SK-N-SH (cell line): ENCODE data around the gene ELAPOR1.

Experiments
- FOSL2 ChIP-seq: IDR thresholded peaks from 2 replicates; pipeline ENCODE4 v1.4.0; 2012; ENCODE audit warnings: low read depth, mild to moderate bottlenecking, moderate library complexity, borderline replicate concordance
- FOXM1 ChIP-seq: IDR thresholded peaks from 2 replicates; pipeline ENCODE4 v1.4.0; 2012; ENCODE audit warnings: low read depth, mild to moderate bottlenecking
- GABPA ChIP-seq: IDR thresholded peaks from 2 replicates; pipeline ENCODE4 v1.4.0; 2012; ENCODE audit warnings: low read depth, mild to moderate bottlenecking
- GATA2 ChIP-seq: sonication (generic); formaldehyde crosslinking; IDR thresholded peaks from 2 replicates; pipeline ENCODE4 v1.5.0; 2020; ENCODE audit warnings: mild to moderate bottlenecking, missing genetic modification reagents
- NRF1 ChIP-seq: IDR thresholded peaks from 2 replicates; pipeline ENCODE4 v1.6.1; 2012; ENCODE audit warnings: low read depth, mild to moderate bottlenecking, low read length
- POLR2AphosphoS5 ChIP-seq: IDR thresholded peaks from 2 replicates; pipeline ENCODE4 v1.6.1; 2012; ENCODE audit warnings: low read depth, low read length
- RAD21 ChIP-seq: IDR thresholded peaks from 2 replicates; pipeline ENCODE4 v1.6.1; 2012; ENCODE audit warnings: mild to moderate bottlenecking, low read length
- TAF1 ChIP-seq: IDR thresholded peaks from 2 replicates; pipeline ENCODE4 v1.6.1; 2012; ENCODE audit warnings: low read depth, mild to moderate bottlenecking, low read length, moderate library complexity, borderline replicate concordance
- TCF12 ChIP-seq: IDR thresholded peaks from 2 replicates; pipeline ENCODE4 v1.4.0; 2012
- TEAD4 ChIP-seq: IDR thresholded peaks from 2 replicates; pipeline ENCODE4 v1.4.0; 2012; ENCODE audit warnings: mild to moderate bottlenecking, borderline replicate concordance; ENCODE audit not compliant: insufficient read depth
- YY1 ChIP-seq: IDR thresholded peaks from 2 replicates; pipeline ENCODE4 v1.4.0; 2012; ENCODE audit warnings: low read depth, mild to moderate bottlenecking
- TF ChIP-seq, protein P1 (sequence below): IDR thresholded peaks from 2 replicates; pipeline ENCODE4 v1.4.0; 2012; ENCODE audit warnings: low read depth
- TF ChIP-seq, protein P2 (sequence below): fragments of 200-600 bp; sonication (generic); IDR thresholded peaks from 2 replicates; pipeline ENCODE4 v1.6.1; 2017; ENCODE audit warnings: antibody characterized with exemption, mild to moderate bottlenecking, moderate library complexity
- TF ChIP-seq, protein P3 (sequence below): IDR thresholded peaks from 2 replicates; pipeline ENCODE4 v1.4.0; 2012; ENCODE audit warnings: low read depth, borderline replicate concordance

DNA sequence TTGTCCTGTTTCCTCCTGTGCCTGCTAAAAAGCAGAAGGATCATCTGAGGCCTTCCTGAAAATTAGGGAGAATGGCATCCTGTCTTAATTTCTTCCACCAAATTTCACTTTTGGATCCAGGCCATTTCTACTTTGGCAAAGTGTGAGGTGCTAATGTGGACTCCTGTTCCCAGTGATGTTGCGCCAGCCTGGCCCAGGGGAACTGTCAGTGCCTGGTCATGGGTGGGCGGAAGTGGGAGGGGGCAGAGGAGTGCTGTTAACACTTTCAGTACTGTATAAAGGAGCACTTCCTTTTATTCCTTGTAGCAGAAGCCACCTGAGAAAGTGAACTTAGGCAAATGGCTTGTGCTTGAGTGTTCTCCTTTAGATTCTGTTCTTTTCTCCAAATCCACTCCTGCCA, 19.9 kb downstream of the ELAPOR1 start:
- TF ChIP-seq, protein P1, sequence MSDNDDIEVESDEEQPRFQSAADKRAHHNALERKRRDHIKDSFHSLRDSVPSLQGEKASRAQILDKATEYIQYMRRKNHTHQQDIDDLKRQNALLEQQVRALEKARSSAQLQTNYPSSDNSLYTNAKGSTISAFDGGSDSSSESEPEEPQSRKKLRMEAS = no peak
- TF ChIP-seq, protein P2, sequence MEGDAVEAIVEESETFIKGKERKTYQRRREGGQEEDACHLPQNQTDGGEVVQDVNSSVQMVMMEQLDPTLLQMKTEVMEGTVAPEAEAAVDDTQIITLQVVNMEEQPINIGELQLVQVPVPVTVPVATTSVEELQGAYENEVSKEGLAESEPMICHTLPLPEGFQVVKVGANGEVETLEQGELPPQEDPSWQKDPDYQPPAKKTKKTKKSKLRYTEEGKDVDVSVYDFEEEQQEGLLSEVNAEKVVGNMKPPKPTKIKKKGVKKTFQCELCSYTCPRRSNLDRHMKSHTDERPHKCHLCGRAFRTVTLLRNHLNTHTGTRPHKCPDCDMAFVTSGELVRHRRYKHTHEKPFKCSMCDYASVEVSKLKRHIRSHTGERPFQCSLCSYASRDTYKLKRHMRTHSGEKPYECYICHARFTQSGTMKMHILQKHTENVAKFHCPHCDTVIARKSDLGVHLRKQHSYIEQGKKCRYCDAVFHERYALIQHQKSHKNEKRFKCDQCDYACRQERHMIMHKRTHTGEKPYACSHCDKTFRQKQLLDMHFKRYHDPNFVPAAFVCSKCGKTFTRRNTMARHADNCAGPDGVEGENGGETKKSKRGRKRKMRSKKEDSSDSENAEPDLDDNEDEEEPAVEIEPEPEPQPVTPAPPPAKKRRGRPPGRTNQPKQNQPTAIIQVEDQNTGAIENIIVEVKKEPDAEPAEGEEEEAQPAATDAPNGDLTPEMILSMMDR = no peak
- no peak for TF ChIP-seq TCF12
- no peak for TF ChIP-seq POLR2AphosphoS5
- TF ChIP-seq NRF1 = no peak
- TF ChIP-seq GATA2 (CRISPR knock-in tag) = no peak
- TF ChIP-seq FOSL2 = no peak
- TF ChIP-seq FOXM1 = no peak
- TF ChIP-seq RAD21 = no peak
- no peak for TF ChIP-seq YY1
- no peak for TF ChIP-seq TAF1
- no peak for TF ChIP-seq TEAD4
- TF ChIP-seq, protein P3, sequence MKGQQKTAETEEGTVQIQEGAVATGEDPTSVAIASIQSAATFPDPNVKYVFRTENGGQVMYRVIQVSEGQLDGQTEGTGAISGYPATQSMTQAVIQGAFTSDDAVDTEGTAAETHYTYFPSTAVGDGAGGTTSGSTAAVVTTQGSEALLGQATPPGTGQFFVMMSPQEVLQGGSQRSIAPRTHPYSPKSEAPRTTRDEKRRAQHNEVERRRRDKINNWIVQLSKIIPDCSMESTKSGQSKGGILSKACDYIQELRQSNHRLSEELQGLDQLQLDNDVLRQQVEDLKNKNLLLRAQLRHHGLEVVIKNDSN = no peak
- no peak for TF ChIP-seq GABPA
